ENCODE results near the gene MYO7A.

DNA sequence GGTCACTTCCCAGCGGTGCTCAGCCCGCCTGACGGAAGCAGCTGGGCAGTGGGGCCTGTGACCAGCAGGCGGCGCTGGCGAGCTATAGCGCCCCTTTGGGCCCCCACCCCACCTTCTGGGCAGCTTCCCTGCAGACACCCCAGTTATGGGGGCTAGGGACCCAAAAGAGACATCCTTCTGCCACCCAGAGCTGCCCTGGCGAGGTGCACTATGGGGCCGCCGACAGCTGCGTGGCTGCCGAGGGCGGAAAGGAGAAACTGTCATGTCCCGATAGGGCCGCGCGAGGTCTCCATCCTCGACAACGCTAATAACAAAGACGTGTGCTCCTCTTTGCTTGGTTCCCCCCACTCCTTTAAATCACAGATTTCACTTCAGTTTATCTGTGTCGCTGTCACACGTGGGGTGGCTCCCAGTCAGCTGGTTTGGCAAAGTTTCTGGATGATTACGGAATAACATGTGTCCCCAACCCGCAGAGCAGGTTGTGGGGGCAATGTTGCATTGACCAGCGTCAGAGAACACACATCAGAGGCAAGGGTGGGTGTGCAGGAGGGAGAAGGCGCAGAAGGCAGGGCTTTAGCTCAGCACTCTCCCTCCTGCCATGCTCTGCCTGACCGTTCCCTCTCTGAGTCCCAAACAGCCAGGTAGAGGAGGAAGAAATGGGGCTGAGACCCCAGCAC lies 673 bp upstream of the MYO7A start:
- TF ChIP-seq, protein P1, sequence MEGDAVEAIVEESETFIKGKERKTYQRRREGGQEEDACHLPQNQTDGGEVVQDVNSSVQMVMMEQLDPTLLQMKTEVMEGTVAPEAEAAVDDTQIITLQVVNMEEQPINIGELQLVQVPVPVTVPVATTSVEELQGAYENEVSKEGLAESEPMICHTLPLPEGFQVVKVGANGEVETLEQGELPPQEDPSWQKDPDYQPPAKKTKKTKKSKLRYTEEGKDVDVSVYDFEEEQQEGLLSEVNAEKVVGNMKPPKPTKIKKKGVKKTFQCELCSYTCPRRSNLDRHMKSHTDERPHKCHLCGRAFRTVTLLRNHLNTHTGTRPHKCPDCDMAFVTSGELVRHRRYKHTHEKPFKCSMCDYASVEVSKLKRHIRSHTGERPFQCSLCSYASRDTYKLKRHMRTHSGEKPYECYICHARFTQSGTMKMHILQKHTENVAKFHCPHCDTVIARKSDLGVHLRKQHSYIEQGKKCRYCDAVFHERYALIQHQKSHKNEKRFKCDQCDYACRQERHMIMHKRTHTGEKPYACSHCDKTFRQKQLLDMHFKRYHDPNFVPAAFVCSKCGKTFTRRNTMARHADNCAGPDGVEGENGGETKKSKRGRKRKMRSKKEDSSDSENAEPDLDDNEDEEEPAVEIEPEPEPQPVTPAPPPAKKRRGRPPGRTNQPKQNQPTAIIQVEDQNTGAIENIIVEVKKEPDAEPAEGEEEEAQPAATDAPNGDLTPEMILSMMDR (IDR thresholded peaks at IDR 0.05) = peak; percentile 95 to 99 (median 96)
- TF ChIP-seq POLR2A (IDR thresholded peaks at IDR 0.05) = no peak

Measured in body of pancreas (tissue), 4 donors.